ENCODE data around the gene RHAG. TPM values are rescaled to one million over a fixed set of nuclear protein-coding genes. Genes with fewer than 3 reads are reported as not detected.

Gene RHAG
- polyA plus RNA-seq, 3 donors = not detected

DNA sequence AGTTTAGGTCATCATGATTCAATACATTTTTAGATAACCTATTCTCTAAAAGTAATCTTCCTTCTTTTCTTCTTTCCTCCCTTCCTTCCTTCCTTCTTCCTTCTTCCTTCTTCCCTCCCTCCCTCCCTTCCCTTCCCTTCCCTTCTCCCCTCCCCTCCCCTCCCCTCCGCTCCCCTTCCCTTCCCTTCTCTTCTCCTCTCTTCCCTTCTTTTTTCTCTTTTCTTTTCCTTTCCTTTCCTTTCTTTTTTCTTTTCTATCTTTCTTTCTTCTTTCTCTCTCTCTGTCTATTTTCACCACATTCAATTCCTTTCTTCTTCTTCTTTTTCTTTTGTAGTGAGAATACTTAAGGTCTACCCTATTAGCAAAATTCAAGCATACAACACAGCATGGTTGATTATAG, 17.3 kb upstream of the RHAG start:
- TF ChIP-seq, protein P1, sequence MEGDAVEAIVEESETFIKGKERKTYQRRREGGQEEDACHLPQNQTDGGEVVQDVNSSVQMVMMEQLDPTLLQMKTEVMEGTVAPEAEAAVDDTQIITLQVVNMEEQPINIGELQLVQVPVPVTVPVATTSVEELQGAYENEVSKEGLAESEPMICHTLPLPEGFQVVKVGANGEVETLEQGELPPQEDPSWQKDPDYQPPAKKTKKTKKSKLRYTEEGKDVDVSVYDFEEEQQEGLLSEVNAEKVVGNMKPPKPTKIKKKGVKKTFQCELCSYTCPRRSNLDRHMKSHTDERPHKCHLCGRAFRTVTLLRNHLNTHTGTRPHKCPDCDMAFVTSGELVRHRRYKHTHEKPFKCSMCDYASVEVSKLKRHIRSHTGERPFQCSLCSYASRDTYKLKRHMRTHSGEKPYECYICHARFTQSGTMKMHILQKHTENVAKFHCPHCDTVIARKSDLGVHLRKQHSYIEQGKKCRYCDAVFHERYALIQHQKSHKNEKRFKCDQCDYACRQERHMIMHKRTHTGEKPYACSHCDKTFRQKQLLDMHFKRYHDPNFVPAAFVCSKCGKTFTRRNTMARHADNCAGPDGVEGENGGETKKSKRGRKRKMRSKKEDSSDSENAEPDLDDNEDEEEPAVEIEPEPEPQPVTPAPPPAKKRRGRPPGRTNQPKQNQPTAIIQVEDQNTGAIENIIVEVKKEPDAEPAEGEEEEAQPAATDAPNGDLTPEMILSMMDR (IDR thresholded peaks at IDR 0.05) = no peak
- H2AFZ ChIP-seq (ENCODE audit: insufficient read depth, low read depth, low read length, poor library complexity, severe bottlenecking) = no peak overlapping the region
- Mint-ChIP-seq H3K27me3 (ENCODE audit: low read depth in 3 of 3) (no peaks in the 10 kb centered on the region), H3K4me3 (no peak overlapping the region), H3K36me3 (no peaks in the 10 kb centered on the region), H3K9me3 (peaks cover 0 to 3% (median 0%) of the 10 kb centered on the region in 7 donors), H3K27ac (no peak overlapping the region), H3K4me1 (no peaks in the 10 kb centered on the region)
- no peak overlapping the region for H3K4me2 ChIP-seq (replicated peaks; ENCODE audit: extremely low read depth, low read length, poor library complexity, severe bottlenecking)
- H3K9me3 ChIP-seq (replicated peaks in 1 of 2; ENCODE audit: control insufficient read depth in 1 of 2, insufficient read depth in 1 of 2, low read length in 2 of 2) = no peaks in the 10 kb centered on the region
- H3K4me3 ChIP-seq (replicated peaks in 1 of 3; ENCODE audit: low read depth in 2 of 3, low read length in 3 of 3) = no peak overlapping the region
- H3K27me3 ChIP-seq (ENCODE audit: control insufficient read depth in 2 of 2, insufficient read depth in 2 of 2, low read length in 2 of 2) = no peaks in the 10 kb centered on the region
- no peaks in the 10 kb centered on the region for H3K36me3 ChIP-seq (replicated peaks in 1 of 2; ENCODE audit: control insufficient read depth in 1 of 2, insufficient read depth in 2 of 2, low read length in 2 of 2)
- H3K4me1 ChIP-seq (ENCODE audit: control insufficient read depth in 1 of 2, insufficient read depth in 2 of 2, low read length in 2 of 2) = no peaks in the 10 kb centered on the region
- H4K20me1 ChIP-seq (ENCODE audit: insufficient read depth, low read length) = no peaks in the 10 kb centered on the region
- intact Hi-C loops (cut with micrococcal nuclease) = no loop called here
- H3K79me2 ChIP-seq (ENCODE audit: insufficient read depth, low read length) = no peaks in the 10 kb centered on the region
- no peak overlapping the region for H3K27ac ChIP-seq (ENCODE audit: low read depth in 1 of 2, low read length in 2 of 2)
- no peak for DNase-seq
- WGBS (ENCODE audit: insufficient coverage) = no CpG with 5 or more reads among the region's 1 CpG
- H3K9ac ChIP-seq (ENCODE audit: insufficient read depth, low read length, poor library complexity, severe bottlenecking) = no peak overlapping the region

DNA sequence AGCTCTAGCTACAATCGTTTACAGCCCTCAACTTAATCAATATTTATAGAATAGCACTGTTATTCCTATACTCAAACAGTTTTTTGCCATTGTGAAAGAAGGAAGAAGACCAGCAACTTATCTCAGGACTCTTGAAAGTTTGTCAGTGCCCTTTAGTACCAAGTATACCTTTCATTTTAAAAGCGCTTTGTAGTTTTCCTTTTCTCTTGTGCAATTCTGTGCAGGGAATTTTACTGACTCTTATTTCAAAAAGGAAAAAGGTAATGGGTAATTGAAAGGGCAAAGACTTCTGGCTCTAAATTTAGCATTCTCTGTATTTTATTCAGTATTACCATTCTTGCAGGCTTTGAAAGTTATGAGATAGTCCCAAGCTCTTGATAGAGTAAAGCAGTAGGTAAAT, 16.8 kb upstream of the RHAG start:
- Histone ChIP-seq H3K9me3 (replicated peaks in 1 of 2; ENCODE audit: control insufficient read depth in 1 of 2, insufficient read depth in 1 of 2, low read length in 2 of 2) (no peaks in the 10 kb centered on the region), H4K20me1 (ENCODE audit: insufficient read depth, low read length) (no peaks in the 10 kb centered on the region), H3K9ac (ENCODE audit: insufficient read depth, low read length, poor library complexity, severe bottlenecking) (no peak overlapping the region), H3K4me3 (replicated peaks in 1 of 3; ENCODE audit: low read depth in 2 of 3, low read length in 3 of 3) (no peak overlapping the region), H3K4me2 (replicated peaks; ENCODE audit: extremely low read depth, low read length, poor library complexity, severe bottlenecking) (no peak overlapping the region), H2AFZ (ENCODE audit: insufficient read depth, low read depth, low read length, poor library complexity, severe bottlenecking) (no peak overlapping the region), H3K4me1 (ENCODE audit: control insufficient read depth in 1 of 2, insufficient read depth in 2 of 2, low read length in 2 of 2) (no peaks in the 10 kb centered on the region), H3K79me2 (ENCODE audit: insufficient read depth, low read length) (no peaks in the 10 kb centered on the region), H3K27ac (ENCODE audit: low read depth in 1 of 2, low read length in 2 of 2) (no peak overlapping the region), H3K36me3 (replicated peaks in 1 of 2; ENCODE audit: control insufficient read depth in 1 of 2, insufficient read depth in 2 of 2, low read length in 2 of 2) (no peaks in the 10 kb centered on the region), H3K27me3 (ENCODE audit: control insufficient read depth in 2 of 2, insufficient read depth in 2 of 2, low read length in 2 of 2) (no peaks in the 10 kb centered on the region)
- no peaks in the 10 kb centered on the region for H3K27me3 Mint-ChIP-seq (ENCODE audit: low read depth in 3 of 3)
- H3K4me3 Mint-ChIP-seq = no peak overlapping the region
- no peak overlapping the region for H3K27ac Mint-ChIP-seq
- TF ChIP-seq, protein P1 (IDR thresholded peaks at IDR 0.05) = no peak
- H3K9me3 Mint-ChIP-seq = peaks cover 0 to 3% (median 0%) of the 10 kb centered on the region in 7 donors
- no peak for DNase-seq
- WGBS (ENCODE audit: insufficient coverage) = no CpG with 5 or more reads among the region's 2 CpGs
- intact Hi-C loops (cut with micrococcal nuclease) = no loop called here
- no peaks in the 10 kb centered on the region for H3K4me1 Mint-ChIP-seq
- H3K36me3 Mint-ChIP-seq = no peaks in the 10 kb centered on the region
